ENCODE data around the gene ATL1. TPM values are rescaled to one million over a fixed set of nuclear protein-coding genes. Genes with fewer than 3 reads are reported as not detected.
"Not testable (repeated sequence)": the region's sequence is repeated elsewhere in the genome, so short reads cannot be mapped to it uniquely, and the experiment has no call there.

The ATL1 gene
- total and polyA plus RNA-seq, 7 experiments from 2014 or later, result 1.4 to 4.2 (median 3.8) TPM

DNA sequence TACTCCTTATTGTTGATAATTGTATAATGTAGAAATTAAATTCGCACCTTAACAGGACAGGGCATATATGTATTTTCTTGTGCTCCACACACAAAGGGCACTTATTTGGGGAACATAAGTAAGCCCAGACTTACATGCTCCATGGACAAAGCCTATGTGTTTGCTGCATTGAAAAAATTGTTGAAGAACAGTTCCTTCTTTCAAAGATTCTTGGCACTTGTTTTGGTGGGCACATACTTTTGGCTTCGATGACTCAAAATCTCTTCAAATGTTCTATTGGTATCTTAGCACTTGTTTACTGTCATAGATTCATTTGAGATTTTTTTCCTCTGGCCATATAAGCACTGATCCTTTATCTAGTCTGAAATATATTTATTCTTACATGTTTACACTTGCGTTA lies 26.1 kb upstream of the ATL1 start:
- ChIA-PET CTCF (no interaction called here), POLR2A (interaction anchor here (1.2 to 2.9 kb wide), 2 partner anchors 213 to 298 kb away, joined by 3 to 10 read pairs; no protein-coding TSS in a partner anchor)
- H3K27ac Mint-ChIP-seq, result peak overlapping the region in 5 of 9 donors; percentile 14 to 89 (median 41)
- H3K9me3 ChIP-seq (ENCODE audit: control insufficient read depth in 2 of 3, low read length in 3 of 3), result no peaks in the 10 kb centered on the region
- ATAC-seq (no peak), DNase-seq (no peak)
- H3K36me3 Mint-ChIP-seq, result peaks cover 0 to 10% (median 7%) of the 10 kb centered on the region in 5 donors
- H3K4me3 Mint-ChIP-seq, result peak overlapping the region in 1 of 10 donors; percentile 14
- no peaks in the 10 kb centered on the region for H3K27me3 ChIP-seq (ENCODE audit: control insufficient read depth in 2 of 2, insufficient read depth in 2 of 2, low read length in 2 of 2)
- peak overlapping the region; percentile 78 for H3K27ac ChIP-seq (ENCODE audit: low read depth, low read length)
- peaks cover 0 to 11% (median 2%) of the 10 kb centered on the region in 11 donors for H3K9me3 Mint-ChIP-seq
- H3K36me3 ChIP-seq (ENCODE audit: control insufficient read depth in 2 of 3, insufficient read depth in 3 of 3, low read length in 3 of 3), result peaks cover 0 to 5% (median 0%) of the 10 kb centered on the region in 3 experiments
- intact Hi-C loops (cut with micrococcal nuclease), result loop anchor here (2.0 to 10.0 kb wide), 11 partner anchors 133 to 947 kb away; partner anchors contain the start of genes RPS29 (in 2 of the 2), CDKL1 (in 1 of the 2), KLHDC2 (in 1 of the 2) and MGAT2 (in 1 of the 2)
- H3K4me3 ChIP-seq (ENCODE audit: low read length), result no peak overlapping the region
- peaks cover 32 to 50% (median 40%) of the 10 kb centered on the region in 7 donors for H3K4me1 Mint-ChIP-seq
- H3K4me1 ChIP-seq (ENCODE audit: control insufficient read depth in 2 of 2, insufficient read depth in 2 of 2, low read length in 2 of 2), result peaks cover 16 to 24% of the 10 kb centered on the region in 2 donors
- H3K27me3 Mint-ChIP-seq, result peaks cover 0 to 23% (median 0%) of the 10 kb centered on the region in 5 donors

DNA sequence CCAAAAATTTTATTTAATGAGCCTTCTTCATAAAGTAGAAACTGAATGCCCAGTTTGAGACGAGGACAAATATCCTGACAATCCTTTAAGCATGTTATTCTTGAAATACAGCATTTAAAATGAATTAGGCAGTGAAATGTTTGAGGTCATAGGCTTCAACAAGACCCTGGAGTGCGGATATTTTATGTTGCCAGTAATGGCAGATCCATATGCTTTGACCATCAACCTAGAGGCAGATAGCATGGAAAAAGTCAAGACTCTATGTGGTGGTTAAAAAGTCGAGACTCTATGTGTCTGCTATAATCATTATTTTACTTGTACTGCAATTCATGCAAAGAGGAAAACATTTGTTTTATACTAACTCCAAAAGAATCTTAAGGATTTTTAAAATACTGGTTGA lies 25.5 kb upstream of the ATL1 start:
- Mint-ChIP-seq H3K27me3 (peaks cover 0 to 23% (median 0%) of the 10 kb centered on the region in 5 donors), H3K9me3 (peaks cover 0 to 11% (median 2%) of the 10 kb centered on the region in 11 donors), H3K4me1 (peaks cover 26 to 44% (median 36%) of the 10 kb centered on the region in 7 donors), H3K27ac (peak overlapping the region in 2 of 9 donors; percentile 41 to 89), H3K4me3 (no peak overlapping the region), H3K36me3 (peaks cover 0 to 10% (median 7%) of the 10 kb centered on the region in 5 donors)
- H3K27ac ChIP-seq (ENCODE audit: low read depth, low read length), result no peak overlapping the region
- no peaks in the 10 kb centered on the region for H3K27me3 ChIP-seq (ENCODE audit: control insufficient read depth in 2 of 2, insufficient read depth in 2 of 2, low read length in 2 of 2)
- H3K9me3 ChIP-seq (ENCODE audit: control insufficient read depth in 2 of 3, low read length in 3 of 3), result no peaks in the 10 kb centered on the region
- DNase-seq (no peak), ATAC-seq (no peak)
- peaks cover 0 to 5% (median 0%) of the 10 kb centered on the region in 3 experiments for H3K36me3 ChIP-seq (ENCODE audit: control insufficient read depth in 2 of 3, insufficient read depth in 3 of 3, low read length in 3 of 3)
- ChIA-PET POLR2A (no interaction called here), CTCF (no interaction called here)
- intact Hi-C loops (cut with micrococcal nuclease), result loop anchor here (5.0 to 10.0 kb wide), 6 partner anchors 133 to 947 kb away; partner anchors contain the start of genes RPS29 (in 2 of the 2), CDKL1 (in 1 of the 2), MGAT2 (in 1 of the 2) and RPL36AL (in 1 of the 2)
- no peak overlapping the region for H3K4me3 ChIP-seq (ENCODE audit: low read length)
- peaks cover 16 to 24% of the 10 kb centered on the region in 2 donors for H3K4me1 ChIP-seq (ENCODE audit: control insufficient read depth in 2 of 2, insufficient read depth in 2 of 2, low read length in 2 of 2)

DNA sequence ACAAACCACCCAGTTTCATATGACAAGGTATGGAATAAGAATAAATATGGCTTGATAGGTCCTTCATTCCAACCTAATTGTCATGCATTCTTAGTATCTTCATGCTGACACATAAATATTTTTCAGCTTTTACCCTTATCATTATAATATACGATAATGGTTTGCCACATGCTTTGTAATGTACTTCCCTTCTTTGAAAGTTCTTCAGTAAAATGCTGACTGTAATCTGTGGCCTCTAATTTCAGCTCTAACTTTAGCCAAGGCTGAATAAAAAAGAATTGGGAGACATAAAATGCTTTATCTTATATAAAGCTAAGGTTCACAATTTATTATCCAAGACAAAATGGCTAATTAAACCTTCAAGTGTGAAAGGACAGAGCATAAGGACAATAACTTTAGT lies 24.9 kb upstream of the ATL1 start:
- intact Hi-C loops (cut with micrococcal nuclease), result loop anchor here (5.0 to 10.0 kb wide), 6 partner anchors 132 to 948 kb away; partner anchors contain the start of genes RPS29 (in 2 of the 2), CDKL1 (in 1 of the 2), MGAT2 (in 1 of the 2) and RPL36AL (in 1 of the 2)
- Mint-ChIP-seq H3K27me3 (peaks cover 0 to 23% (median 0%) of the 10 kb centered on the region in 5 donors), H3K4me3 (no peak overlapping the region), H3K27ac (peak overlapping the region in 4 of 9 donors; percentile 10 to 52 (median 32)), H3K9me3 (peaks cover 0 to 11% (median 2%) of the 10 kb centered on the region in 11 donors), H3K4me1 (peaks cover 20 to 38% (median 30%) of the 10 kb centered on the region in 7 donors), H3K36me3 (peaks cover 0 to 10% (median 7%) of the 10 kb centered on the region in 5 donors)
- ATAC-seq, result no peak
- no peak for DNase-seq
- Histone ChIP-seq H3K36me3 (ENCODE audit: control insufficient read depth in 2 of 3, insufficient read depth in 3 of 3, low read length in 3 of 3) (peaks cover 0 to 5% (median 0%) of the 10 kb centered on the region in 3 experiments), H3K27ac (ENCODE audit: low read depth, low read length) (no peak overlapping the region), H3K4me3 (ENCODE audit: low read length) (no peak overlapping the region), H3K9me3 (ENCODE audit: control insufficient read depth in 2 of 3, low read length in 3 of 3) (no peaks in the 10 kb centered on the region), H3K4me1 (ENCODE audit: control insufficient read depth in 2 of 2, insufficient read depth in 2 of 2, low read length in 2 of 2) (peaks cover 16 to 24% of the 10 kb centered on the region in 2 donors), H3K27me3 (ENCODE audit: control insufficient read depth in 2 of 2, insufficient read depth in 2 of 2, low read length in 2 of 2) (no peaks in the 10 kb centered on the region)
- ChIA-PET POLR2A (no interaction called here), CTCF (no interaction called here)

DNA sequence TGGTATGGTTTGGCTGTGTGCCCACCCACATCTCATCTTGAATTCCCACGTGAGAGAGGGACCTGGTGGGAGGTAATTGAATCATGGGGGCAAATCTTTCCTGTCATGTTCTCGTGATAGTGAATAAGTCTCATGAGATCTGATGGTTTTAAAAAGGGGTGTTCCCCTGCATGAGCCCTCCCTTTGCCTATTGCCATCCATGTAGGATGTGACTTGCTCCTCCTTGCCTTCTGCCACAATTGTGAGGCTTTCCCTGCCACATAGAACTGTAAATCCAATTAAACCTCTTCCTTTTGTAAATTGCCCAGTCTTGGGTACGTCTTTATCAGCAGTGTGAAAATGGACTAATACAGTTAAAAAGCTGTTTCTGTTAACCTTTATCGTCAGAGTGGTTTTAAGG lies 21.9 kb upstream of the ATL1 start:
- intact Hi-C loops (cut with micrococcal nuclease), result loop anchor here in 1 of 2 donors (10.0 kb wide), 1 partner anchor 707 kb away; the partner anchor contains the start of gene TMX1
- POLR2A ChIA-PET; H3K4me3 Mint-ChIP-seq; H3K36me3 ChIP-seq (ENCODE audit: control insufficient read depth in 2 of 3, insufficient read depth in 3 of 3, low read length in 3 of 3); H3K27ac ChIP-seq (ENCODE audit: low read depth, low read length); ATAC-seq; H3K4me1 ChIP-seq (ENCODE audit: control insufficient read depth in 2 of 2, insufficient read depth in 2 of 2, low read length in 2 of 2); H3K4me3 ChIP-seq (ENCODE audit: low read length); H3K27me3 ChIP-seq (ENCODE audit: control insufficient read depth in 2 of 2, insufficient read depth in 2 of 2, low read length in 2 of 2); H3K36me3 Mint-ChIP-seq; DNase-seq; H3K9me3 ChIP-seq (ENCODE audit: control insufficient read depth in 2 of 3, low read length in 3 of 3): not testable (repeated sequence)
- H3K27me3 Mint-ChIP-seq, result peaks cover 0 to 22% (median 0%) of the 10 kb centered on the region in 5 donors
- CTCF ChIA-PET, result interaction anchor here (1.2 kb wide), 1 partner anchor 322 kb away, joined by 3 read pairs; no protein-coding TSS in a partner anchor
- peaks cover 11 to 28% (median 18%) of the 10 kb centered on the region in 7 donors for H3K4me1 Mint-ChIP-seq
- peaks cover 0 to 11% (median 2%) of the 10 kb centered on the region in 11 donors for H3K9me3 Mint-ChIP-seq
- peak overlapping the region in 1 of 9 donors; percentile 8 for H3K27ac Mint-ChIP-seq

DNA sequence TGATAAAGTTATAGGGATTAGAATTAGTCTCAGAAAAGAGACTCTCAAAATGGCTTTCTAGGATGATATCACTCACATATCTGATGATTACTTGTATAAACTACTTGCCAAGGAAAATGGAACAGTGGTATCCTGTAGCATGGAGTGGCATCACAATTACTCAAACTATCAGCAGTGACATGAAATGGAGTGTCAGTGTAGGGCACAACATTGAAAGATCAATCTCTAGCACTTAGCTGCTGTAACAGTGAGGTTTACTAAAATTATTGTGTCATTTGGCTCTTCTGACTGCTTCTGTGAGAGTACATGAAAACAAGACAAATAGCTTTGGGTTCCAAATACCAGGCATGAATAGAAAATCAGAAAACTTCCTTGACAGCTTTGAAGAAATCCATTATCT lies 20.9 kb upstream of the ATL1 start:
- H3K27ac Mint-ChIP-seq, result no peak overlapping the region
- no peak overlapping the region for H3K4me3 ChIP-seq (ENCODE audit: low read length)
- no peak overlapping the region for H3K27ac ChIP-seq (ENCODE audit: low read depth, low read length)
- intact Hi-C loops (cut with micrococcal nuclease), result loop anchor here in 1 of 2 donors (10.0 kb wide), 1 partner anchor 706 kb away; the partner anchor contains the start of gene TMX1
- peaks cover 0 to 10% (median 7%) of the 10 kb centered on the region in 5 donors for H3K36me3 Mint-ChIP-seq
- peaks cover 0 to 11% (median 2%) of the 10 kb centered on the region in 11 donors for H3K9me3 Mint-ChIP-seq
- H3K9me3 ChIP-seq (ENCODE audit: control insufficient read depth in 2 of 3, low read length in 3 of 3), result no peaks in the 10 kb centered on the region
- H3K27me3 ChIP-seq (ENCODE audit: control insufficient read depth in 2 of 2, insufficient read depth in 2 of 2, low read length in 2 of 2), result no peaks in the 10 kb centered on the region
- no peaks in the 10 kb centered on the region for H3K4me1 ChIP-seq (ENCODE audit: control insufficient read depth in 2 of 2, insufficient read depth in 2 of 2, low read length in 2 of 2)
- no peak overlapping the region for H3K4me3 Mint-ChIP-seq
- DNase-seq (no peak), ATAC-seq (no peak)
- H3K36me3 ChIP-seq (ENCODE audit: control insufficient read depth in 2 of 3, insufficient read depth in 3 of 3, low read length in 3 of 3), result no peaks in the 10 kb centered on the region
- CTCF ChIA-PET, result interaction anchor here (0.6 to 1.2 kb wide), 3 partner anchors 221 to 321 kb away, joined by 3 read pairs; no protein-coding TSS in a partner anchor
- peaks cover 0 to 16% (median 0%) of the 10 kb centered on the region in 5 donors for H3K27me3 Mint-ChIP-seq
- POLR2A ChIA-PET, result no interaction called here
- peaks cover 7 to 21% (median 13%) of the 10 kb centered on the region in 7 donors for H3K4me1 Mint-ChIP-seq

DNA sequence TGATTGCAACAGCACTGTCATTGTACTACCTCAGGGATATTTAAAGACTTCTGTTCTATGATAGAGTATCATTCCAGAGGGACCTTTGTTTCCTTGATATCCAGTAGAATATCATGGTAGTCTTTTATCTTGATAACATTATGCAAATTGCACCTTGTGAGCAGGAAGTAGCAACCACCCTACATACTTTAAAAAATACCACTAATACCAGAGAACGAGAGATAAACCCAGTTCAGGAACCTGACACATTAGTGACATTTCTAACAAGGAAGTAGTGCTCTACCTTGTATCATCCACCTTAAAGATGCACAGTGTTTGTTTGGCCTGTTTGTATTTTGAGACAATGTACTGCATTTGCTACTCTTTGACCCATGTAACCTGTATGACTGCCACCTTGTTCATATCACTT lies 18.8 kb upstream of the ATL1 start:
- H3K4me3 ChIP-seq (ENCODE audit: low read length), result no peak overlapping the region
- no peaks in the 10 kb centered on the region for H3K27me3 ChIP-seq (ENCODE audit: control insufficient read depth in 2 of 2, insufficient read depth in 2 of 2, low read length in 2 of 2)
- ChIA-PET POLR2A (interaction anchor here (0.6 to 1.1 kb wide), 2 partner anchors 165 to 178 kb away, joined by 3 read pairs; no protein-coding TSS in a partner anchor), CTCF (interaction anchor here (0.6 to 2.5 kb wide), 6 partner anchors 23 to 319 kb away, joined by 3 to 9 read pairs (median 3); no protein-coding TSS in a partner anchor)
- Mint-ChIP-seq H3K4me1 (peaks cover 5 to 13% (median 12%) of the 10 kb centered on the region in 7 donors), H3K9me3 (peaks cover 0 to 11% (median 2%) of the 10 kb centered on the region in 11 donors), H3K4me3 (no peak overlapping the region), H3K27me3 (peaks cover 0 to 13% (median 0%) of the 10 kb centered on the region in 5 donors), H3K36me3 (peaks cover 0 to 10% (median 5%) of the 10 kb centered on the region in 5 donors), H3K27ac (peak overlapping the region in 2 of 9 donors; percentile 22 to 28)
- H3K9me3 ChIP-seq (ENCODE audit: control insufficient read depth in 2 of 3, low read length in 3 of 3), result no peaks in the 10 kb centered on the region
- peak; percentile 34 for ATAC-seq
- intact Hi-C loops (cut with micrococcal nuclease), result no loop called here
- H3K36me3 ChIP-seq (ENCODE audit: control insufficient read depth in 2 of 3, insufficient read depth in 3 of 3, low read length in 3 of 3), result no peaks in the 10 kb centered on the region
- H3K4me1 ChIP-seq (ENCODE audit: control insufficient read depth in 2 of 2, insufficient read depth in 2 of 2, low read length in 2 of 2), result no peaks in the 10 kb centered on the region
- no peak overlapping the region for H3K27ac ChIP-seq (ENCODE audit: low read depth, low read length)
- no peak for DNase-seq

All from naive thymus-derived CD4-positive, alpha-beta T cell (primary cell).